SK-N-SH treated with all-trans-retinoic acid at 6 μM for 48 hours (cell line): ENCODE results near the gene ERI3.

ENCODE experiments used
- CREB5 ChIP-seq: fragments of 250-450 bp; sonication (Bioruptor Pico); IDR thresholded peaks from 2 replicates; pipeline ENCODE4 v1.5.1; 2020; ENCODE audit warnings: low read depth, mild to moderate bottlenecking, moderate library complexity
- CSDC2 ChIP-seq: fragments of 250-450 bp; sonication (Bioruptor Pico); IDR thresholded peaks from 2 replicates; pipeline ENCODE4 v1.5.0; 2020; ENCODE audit warnings: mild to moderate bottlenecking, moderate library complexity
- GLIS3 ChIP-seq: fragments of 250-450 bp; sonication (Bioruptor Pico); IDR thresholded peaks from 2 replicates; pipeline ENCODE4 v1.5.0; 2020; ENCODE audit warnings: mild to moderate bottlenecking, moderate library complexity
- RARB ChIP-seq: fragments of 250-450 bp; sonication (Bioruptor Pico); IDR thresholded peaks from 2 replicates; pipeline ENCODE4 v1.8.0; 2021; ENCODE audit warnings: mild to moderate bottlenecking, moderate library complexity
- ZC3H10 ChIP-seq: fragments of 250-450 bp; sonication (Bioruptor Pico); IDR thresholded peaks from 2 replicates; pipeline ENCODE4 v1.5.1; 2021; ENCODE audit warnings: mild to moderate bottlenecking, moderate library complexity
- ZFP3 ChIP-seq: fragments of 250-450 bp; sonication (Bioruptor Pico); IDR thresholded peaks from 2 replicates; pipeline ENCODE4 v1.5.0; 2020; ENCODE audit warnings: mild to moderate bottlenecking, moderate library complexity
- ZFP30 ChIP-seq: fragments of 450-650 bp; formaldehyde crosslinking; IDR thresholded peaks from 2 replicates; pipeline ENCODE4 v1.5.0; 2022; ENCODE audit warnings: mild to moderate bottlenecking, moderate library complexity
- ZNF565 ChIP-seq: fragments of 450-650 bp; formaldehyde crosslinking; conservative IDR thresholded peaks from 2 replicates; pipeline ENCODE4 v1.5.0; 2020; ENCODE audit warnings: low read depth, mild to moderate bottlenecking, moderate library complexity
- ZNF8 ChIP-seq: fragments of 450-650 bp; formaldehyde crosslinking; IDR thresholded peaks from 2 replicates; pipeline ENCODE4 v1.5.0; 2020; ENCODE audit warnings: mild to moderate bottlenecking, moderate library complexity
- TF ChIP-seq, protein P1 (sequence below): fragments of 250-450 bp; sonication (Bioruptor Pico); IDR thresholded peaks from 2 replicates; pipeline ENCODE4 v1.8.0; 2020; ENCODE audit warnings: mild to moderate bottlenecking, moderate library complexity, borderline replicate concordance

- no peak for TF ChIP-seq ZFP3 (CRISPR knock-in tag)
- TF ChIP-seq RARB = no peak
- TF ChIP-seq CSDC2 (CRISPR knock-in tag) = no peak
- no peak for TF ChIP-seq ZFP30 (CRISPR knock-in tag)
- TF ChIP-seq GLIS3 = no peak
- TF ChIP-seq, protein P1, sequence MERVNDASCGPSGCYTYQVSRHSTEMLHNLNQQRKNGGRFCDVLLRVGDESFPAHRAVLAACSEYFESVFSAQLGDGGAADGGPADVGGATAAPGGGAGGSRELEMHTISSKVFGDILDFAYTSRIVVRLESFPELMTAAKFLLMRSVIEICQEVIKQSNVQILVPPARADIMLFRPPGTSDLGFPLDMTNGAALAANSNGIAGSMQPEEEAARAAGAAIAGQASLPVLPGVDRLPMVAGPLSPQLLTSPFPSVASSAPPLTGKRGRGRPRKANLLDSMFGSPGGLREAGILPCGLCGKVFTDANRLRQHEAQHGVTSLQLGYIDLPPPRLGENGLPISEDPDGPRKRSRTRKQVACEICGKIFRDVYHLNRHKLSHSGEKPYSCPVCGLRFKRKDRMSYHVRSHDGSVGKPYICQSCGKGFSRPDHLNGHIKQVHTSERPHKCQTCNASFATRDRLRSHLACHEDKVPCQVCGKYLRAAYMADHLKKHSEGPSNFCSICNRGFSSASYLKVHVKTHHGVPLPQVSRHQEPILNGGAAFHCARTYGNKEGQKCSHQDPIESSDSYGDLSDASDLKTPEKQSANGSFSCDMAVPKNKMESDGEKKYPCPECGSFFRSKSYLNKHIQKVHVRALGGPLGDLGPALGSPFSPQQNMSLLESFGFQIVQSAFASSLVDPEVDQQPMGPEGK (CRISPR knock-in tag) = no peak
- TF ChIP-seq CREB5 = no peak
- TF ChIP-seq ZC3H10 (CRISPR knock-in tag) = no peak
- no peak for TF ChIP-seq ZNF565 (CRISPR knock-in tag)
- TF ChIP-seq ZNF8 = no peak
Observed at GRCh38 chr1:44353604-44354003, 1.5 kb downstream of the ERI3 start.
